Measurements from ENCODE around the gene STX1B.

- no peak for TF ChIP-seq CTCF (conservative IDR thresholded peaks at IDR 0.05)
- no peak for TF ChIP-seq ZFX (IDR thresholded peaks at IDR 0.05)
These were observed 20.9 kb downstream of the STX1B start for GRCh38 chr16:30989469-30990047.

All from C4-2B (cell line).